ENCODE measurements around the gene GSS. TPM values are rescaled to one million over a fixed set of nuclear protein-coding genes. Genes with fewer than 3 reads are reported as not detected.

The GSS gene
- total RNA-seq, 4 donors from 2014 or later: 61.3 to 75.2 (median 64.5) TPM

DNA sequence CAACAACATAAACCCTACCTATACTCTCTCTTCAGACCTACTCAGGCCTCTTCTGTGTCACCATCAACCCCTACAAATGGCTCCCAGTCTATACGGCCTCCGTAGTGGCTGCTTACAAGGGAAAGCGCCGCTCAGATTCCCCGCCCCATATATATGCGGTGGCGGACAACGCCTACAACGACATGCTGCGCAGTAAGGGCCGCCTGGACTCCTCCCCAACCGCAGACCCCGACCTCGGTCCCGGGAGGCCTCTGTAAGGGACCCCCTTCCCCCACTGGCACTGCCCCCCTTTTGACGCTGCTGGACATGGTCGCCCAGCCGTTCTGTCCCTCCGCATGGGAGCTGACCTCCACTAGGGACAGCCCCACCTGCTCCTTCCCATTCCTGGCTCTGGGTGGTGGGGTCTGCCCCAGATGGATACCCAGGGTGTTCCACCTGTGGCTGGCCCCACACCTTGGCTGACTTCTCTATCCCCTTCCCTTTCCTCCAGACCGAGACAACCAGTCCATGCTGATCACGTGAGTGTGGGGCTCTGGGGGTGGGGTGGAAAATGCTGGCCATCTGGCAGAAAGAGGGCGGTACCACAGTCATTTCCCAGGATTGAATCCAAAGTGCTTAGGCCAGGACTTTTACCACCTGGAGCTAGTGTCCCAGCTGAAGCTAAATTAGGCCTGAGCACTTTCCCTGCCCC, 25.1 kb upstream of the GSS start:
- no peak for DNase-seq
- whole genome bisulfite sequencing, 2 donors: 69 to 86% methylated on average over 5 to 11 of the region's 22 CpGs
- TF ChIP-seq CTCF (IDR thresholded peaks at IDR 0.05): no peak
- TF ChIP-seq POLR2A (IDR thresholded peaks at IDR 0.05): no peak

GRCh38 chr20:34979366-34980153, 24.0 kb upstream of the GSS start:
- TF ChIP-seq POLR2A (IDR thresholded peaks at IDR 0.05) (no peak), CTCF (IDR thresholded peaks at IDR 0.05) (no peak)
- H3K4me1 ChIP-seq: peaks cover 0 to 14% (median 4%) of the 10 kb centered on the region in 3 donors
- no peaks in the 10 kb centered on the region for H3K9me3 ChIP-seq
- no peak for DNase-seq
- intact Hi-C loops (cut with DNase I): no loop called here
- no peak overlapping the region for H3K27ac ChIP-seq
- H3K36me3 ChIP-seq: no peaks in the 10 kb centered on the region
- 69 to 89% methylated on average over 8 to 17 of the region's 42 CpGs for WGBS, 2 donors
- H3K27me3 ChIP-seq: peaks cover 0 to 36% (median 4%) of the 10 kb centered on the region in 4 donors
- no peak overlapping the region for H3K4me3 ChIP-seq

More for the DNA sequence above, 25.1 kb upstream of the GSS start:
- Histone ChIP-seq H3K27me3 (peaks cover 0 to 48% (median 6%) of the 10 kb centered on the region in 4 donors), H3K27ac (no peak overlapping the region), H3K36me3 (no peaks in the 10 kb centered on the region), H3K9me3 (no peaks in the 10 kb centered on the region), H3K4me1 (peaks cover 0 to 16% (median 4%) of the 10 kb centered on the region in 3 donors), H3K4me3 (no peak overlapping the region)
- intact Hi-C loops (cut with DNase I): no loop called here

DNA sequence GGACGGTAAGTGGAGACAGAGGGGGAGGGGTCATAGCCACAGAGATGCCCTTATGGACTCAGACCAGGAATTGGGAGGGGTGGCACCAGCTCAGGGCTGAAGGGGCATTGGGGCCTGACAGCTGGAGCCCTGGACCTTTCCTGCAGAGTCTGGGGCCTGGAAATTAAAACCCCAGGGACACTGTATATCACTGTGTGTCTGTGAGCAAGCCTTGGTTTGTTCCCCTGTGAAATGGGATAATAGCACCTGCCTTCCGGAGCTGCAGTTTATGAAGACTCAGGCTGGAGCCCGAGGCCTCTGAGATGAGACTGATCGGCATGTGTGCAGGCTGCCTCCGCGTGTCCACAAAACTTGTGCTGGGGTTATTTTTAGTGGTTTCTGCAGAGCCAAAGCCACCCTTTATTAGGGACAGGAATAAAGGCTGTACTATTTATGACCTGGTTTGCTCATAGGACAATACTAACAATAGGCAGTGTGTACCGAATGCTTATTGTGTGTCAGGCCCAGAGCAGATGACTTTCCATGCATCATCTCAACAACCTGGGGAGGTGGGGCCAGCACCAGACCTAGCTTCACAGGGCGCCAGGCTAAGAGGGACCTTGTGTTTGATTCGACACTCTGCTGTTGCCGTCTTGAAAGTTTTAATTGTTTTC, 22.6 kb upstream of the GSS start:
- H3K4me3 ChIP-seq: no peak overlapping the region
- no peak for DNase-seq
- intact Hi-C loops (cut with DNase I): no loop called here
- H3K9me3 ChIP-seq: no peaks in the 10 kb centered on the region
- no peak for TF ChIP-seq POLR2A (IDR thresholded peaks at IDR 0.05)
- no peak for TF ChIP-seq CTCF (IDR thresholded peaks at IDR 0.05)
- H3K4me1 ChIP-seq: peaks cover 0 to under 1% (median 0%) of the 10 kb centered on the region in 3 donors
- peaks cover 0 to 23% (median 0%) of the 10 kb centered on the region in 4 donors for H3K27me3 ChIP-seq
- 61 to 88% methylated on average over 9 to 10 of the region's 10 CpGs for WGBS, 2 donors
- H3K36me3 ChIP-seq: no peaks in the 10 kb centered on the region
- no peak overlapping the region for H3K27ac ChIP-seq

- Histone ChIP-seq H3K4me1 (no peaks in the 10 kb centered on the region), H3K36me3 (no peaks in the 10 kb centered on the region), H3K4me3 (no peak overlapping the region), H3K27ac (no peak overlapping the region), H3K9me3 (no peaks in the 10 kb centered on the region), H3K27me3 (peaks cover 0 to 17% (median 0%) of the 10 kb centered on the region in 4 donors)
- DNase-seq: no peak
- intact Hi-C loops (cut with DNase I): no loop called here
- TF ChIP-seq CTCF (IDR thresholded peaks at IDR 0.05) (no peak), POLR2A (IDR thresholded peaks at IDR 0.05) (no peak)
- 68 to 70% methylated on average over 4 to 5 of the region's 17 CpGs for WGBS, 2 donors
Measured at GRCh38 chr20:34977365-34978091, 21.9 kb upstream of the GSS start.

All from esophagus squamous epithelium (tissue), 5 donors.